ENCODE results near the gene MDGA2. TPM values are rescaled to one million over a fixed set of nuclear protein-coding genes. Genes with fewer than 3 reads are reported as not detected.

MDGA2 gene
- total and polyA plus RNA-seq, 2 of the 4 experiments (the other 2 are of a cell fraction): 0.02 TPM; not detected in 1

GRCh38 chr14:47186486-47186885 lies 488.9 kb downstream of the MDGA2 start:
- DNase-seq: no peak
- no peak overlapping the region for H2BK5ac ChIP-seq (ENCODE audit: low read depth, low read length, poor library complexity, severe bottlenecking)
- H4K20me1 ChIP-seq (ENCODE audit: insufficient read depth, low read length): no peaks in the 10 kb centered on the region
- no peaks in the 10 kb centered on the region for H3K4me1 ChIP-seq (ENCODE audit: control insufficient read depth, insufficient read depth, low read length)
- H2BK120ac ChIP-seq (ENCODE audit: low read depth, low read length): no peak overlapping the region
- CTCF ChIA-PET: no interaction called here
- BruUV-seq (replicated peaks): no TSS peak
- no peak overlapping the region for H4K8ac ChIP-seq (ENCODE audit: low read depth in 2 of 2, low read length in 2 of 2)
- H2BK15ac ChIP-seq (ENCODE audit: low read depth, low read length): no peak overlapping the region
- no peak for ATAC-seq (ENCODE audit: low read depth)
- no peak overlapping the region for H3K56ac ChIP-seq (ENCODE audit: extremely low read depth, insufficient read depth, low read length)
- TF ChIP-seq SMC3 (IDR thresholded peaks at IDR 0.05; ENCODE audit: low read depth, low read length) (no peak), ELK1 (IDR thresholded peaks at IDR 0.05; ENCODE audit: borderline replicate concordance, low read depth, low read length) (no peak), MAZ (IDR thresholded peaks at IDR 0.05; ENCODE audit: borderline replicate concordance, low read depth, low read length) (no peak), RAD21 (IDR thresholded peaks at IDR 0.05; ENCODE audit: low read length) (no peak), RFX5 (IDR thresholded peaks at IDR 0.05; ENCODE audit: low read depth, low read length) (no peak)
- no peak overlapping the region for H2BK20ac ChIP-seq (ENCODE audit: low read depth, low read length)
- no peaks in the 10 kb centered on the region for H3K27me3 ChIP-seq (ENCODE audit: control insufficient read depth, insufficient read depth, low read length)
- no peak overlapping the region for H3K9ac ChIP-seq (ENCODE audit: low read depth, low read length)
- no peak overlapping the region for H3K23ac ChIP-seq (ENCODE audit: low read depth, low read length)
- H3K14ac ChIP-seq (replicated peaks; ENCODE audit: low read depth, low read length): no peak overlapping the region
- H4K5ac ChIP-seq (ENCODE audit: low read depth, low read length): no peak overlapping the region
- POLR2A ChIA-PET (ENCODE audit: unreplicated experiment): no interaction called here
- no peaks in the 10 kb centered on the region for H3K36me3 ChIP-seq (ENCODE audit: control insufficient read depth, insufficient read depth, low read length)
- no peak overlapping the region for H4K91ac ChIP-seq (ENCODE audit: insufficient read depth, low read depth, low read length)
- H3K27ac ChIP-seq (ENCODE audit: insufficient read depth, low read length): no peak overlapping the region
- peaks cover 3% of the 10 kb centered on the region; the same call in 1 of the 2 replicates for H3K9me3 ChIP-seq (ENCODE audit: control insufficient read depth, insufficient read depth, low read length)
- H3K9me1 ChIP-seq (ENCODE audit: insufficient read depth, low read length): no peaks in the 10 kb centered on the region
- dilution Hi-C loops (cut with HindIII; ENCODE audit: low sequenced_read_pairs, unreplicated experiment): no loop called here
- H3K79me1 ChIP-seq (ENCODE audit: low read depth in 1 of 2, low read length in 2 of 2): no peaks in the 10 kb centered on the region
- H3K4me2 ChIP-seq (ENCODE audit: low read depth, low read length): no peak overlapping the region
- no peak overlapping the region for H3K4ac ChIP-seq (ENCODE audit: low read depth, low read length)
- H3K18ac ChIP-seq (ENCODE audit: low read depth, low read length): no peak overlapping the region
- WGBS, 2 experiments (ENCODE audit: extremely low coverage in 2 of 2, insufficient read length in 1 of 2): no CpG with 5 or more reads among the region's 2 CpGs
- intact Hi-C loops (cut with micrococcal nuclease): no loop called here
- H3K4me3 ChIP-seq (ENCODE audit: insufficient read depth, low read depth, low read length): no peak overlapping the region
- no peak overlapping the region for H2AK5ac ChIP-seq (ENCODE audit: low read depth, low read length)
- H2AK9ac ChIP-seq (replicated peaks; ENCODE audit: low read depth, low read length, poor library complexity): no peak overlapping the region
- in situ Hi-C loops (cut with MboI; ENCODE audit: low sequenced_read_pairs): no loop called here
- H2AFZ ChIP-seq (replicated peaks; ENCODE audit: low read length, poor library complexity): no peak overlapping the region

Data from IMR-90 (cell line).